Left lobe of liver (tissue), 2 donors: ENCODE results near the gene ADK. TPM values are rescaled to one million over a fixed set of nuclear protein-coding genes. Genes with fewer than 3 reads are reported as not detected.

ENCODE experiments used
- ATAC-seq: fragments of 200-7000 bp; cut with Tn5 transposase; one replicate; pipeline ENCODE4 v1.9.1; 2020; ENCODE audit warnings: mild to moderate bottlenecking, moderate library complexity
- DNase-seq: peaks from one replicate; pipeline ENCODE4 v3.0.0-alpha.2; 2020; ENCODE audit warnings: low spot score
- total RNA-seq: library from RNA; stranded (reverse); gene quantifications from one replicate; pipeline ENCODE4 v1.2.1, GENCODE V29; 2021
- donor health status: DM: no; HTN: no; CAD: no; lungs with moderate emphysema.
- donor health status: DM: no; HTN: yes; CAD: no.

Gene ADK
- total RNA-seq, 1 donor from 2014 or later: 76.2 TPM

DNA sequence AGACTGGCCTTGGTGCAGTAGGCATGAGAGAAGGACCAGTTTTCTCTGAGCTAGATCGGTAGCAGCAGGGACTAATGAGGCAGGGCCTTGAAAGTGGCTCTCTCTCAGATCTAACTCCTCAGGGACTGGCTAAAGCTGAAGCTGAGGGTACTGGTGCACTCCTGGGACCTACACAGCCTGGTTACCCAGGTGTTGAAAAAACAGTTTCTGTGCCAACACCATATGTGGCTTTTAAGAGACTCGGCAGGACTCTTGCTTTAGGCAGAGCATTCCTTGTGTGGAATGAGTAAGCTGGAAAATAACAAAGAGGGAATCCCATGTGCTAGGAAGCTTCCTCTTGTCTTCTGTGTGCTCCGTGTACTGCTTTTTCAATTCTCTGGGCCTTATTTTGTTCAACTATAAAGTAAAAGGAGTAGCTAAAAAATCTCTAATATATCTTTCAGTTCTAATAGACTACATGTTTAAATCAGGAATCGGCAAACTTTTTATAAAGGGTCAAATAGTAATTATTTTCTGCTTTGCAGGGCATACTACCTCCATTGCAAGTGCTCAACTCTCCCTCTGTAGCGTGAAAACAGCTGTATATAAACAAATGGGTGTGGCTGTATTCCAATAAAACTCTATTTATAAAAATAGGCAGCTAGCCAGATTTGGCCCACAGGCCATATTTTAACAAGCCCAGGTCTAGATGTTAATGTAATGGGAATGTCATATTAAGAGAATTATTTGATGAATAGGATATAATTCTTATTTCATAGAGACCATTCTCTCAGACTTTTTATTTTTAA is 489.3 kb downstream of the ADK start:
- no peak for ATAC-seq
- no peak for DNase-seq

DNA sequence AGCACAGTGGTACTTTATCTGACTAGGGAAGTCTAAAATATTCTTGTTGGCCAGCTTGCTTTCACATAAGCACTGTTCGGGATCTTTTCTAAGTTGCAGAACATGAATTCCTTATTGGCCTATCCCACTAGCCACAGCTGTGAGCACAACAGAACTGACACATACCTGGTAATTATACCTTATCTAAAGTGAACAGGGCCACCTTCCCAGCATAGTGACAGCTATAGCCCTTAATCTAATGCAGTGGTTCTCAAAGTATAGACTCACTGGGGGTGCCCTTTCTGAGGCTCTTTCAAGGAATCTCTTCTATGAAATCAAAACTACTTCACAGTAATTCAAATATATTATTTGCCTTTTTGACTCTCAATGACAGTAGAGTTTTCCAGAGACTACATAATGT is 490.6 kb downstream of the ADK start:
- no peak for ATAC-seq
- no peak for DNase-seq

DNA sequence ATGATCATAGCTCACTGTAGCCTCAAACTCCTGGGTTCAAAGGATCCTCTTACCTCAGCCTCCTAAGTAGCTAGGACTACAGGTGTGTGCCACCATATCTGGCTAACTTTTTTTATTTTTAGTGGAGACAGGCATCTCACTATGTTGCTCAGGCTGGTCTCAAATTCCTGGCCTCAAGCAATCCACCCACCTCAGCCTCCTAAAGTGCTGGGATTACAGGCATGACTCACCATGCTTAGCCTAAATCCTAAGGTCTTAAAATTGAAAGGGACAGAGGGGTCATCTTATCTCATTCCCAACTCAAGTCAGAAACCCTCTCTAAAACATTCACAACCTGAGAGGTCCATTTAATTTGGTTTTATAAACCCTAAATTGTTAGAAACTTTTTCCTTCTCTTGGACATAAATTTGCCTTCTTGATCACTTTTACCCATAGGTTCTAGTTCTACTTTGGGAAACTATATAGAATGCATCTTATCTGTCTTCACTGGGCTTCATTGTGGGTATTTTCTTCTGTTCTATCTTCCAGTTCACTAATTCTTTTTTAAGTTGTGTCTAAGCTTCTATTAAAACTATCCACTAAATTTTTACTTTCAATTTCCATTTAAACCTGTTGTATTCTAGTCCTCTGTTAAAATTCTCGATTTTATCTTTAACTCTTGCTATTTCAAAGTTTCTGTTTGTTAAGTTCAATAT is 492.0 kb downstream of the ADK start:
- no peak for ATAC-seq
- no peak for DNase-seq

DNA sequence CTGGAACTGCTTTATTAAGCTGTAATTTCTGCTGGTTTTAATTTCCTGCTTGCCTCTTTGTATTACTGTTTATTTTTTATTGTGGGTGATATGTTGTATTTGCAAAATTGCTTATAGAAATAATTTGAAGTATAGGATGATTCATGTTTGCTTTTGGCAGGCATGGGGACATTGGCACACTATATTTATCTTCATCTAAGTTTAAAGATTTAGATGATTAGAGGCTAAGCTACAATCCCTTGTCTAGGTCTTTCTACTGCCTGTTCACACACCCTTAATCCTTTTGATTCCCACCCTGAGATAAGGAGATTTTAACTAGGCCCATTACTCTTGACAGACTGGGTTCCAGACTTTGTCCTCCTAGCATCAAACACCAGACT is 492.6 kb downstream of the ADK start:
- ATAC-seq (no peak), DNase-seq (no peak)

DNA sequence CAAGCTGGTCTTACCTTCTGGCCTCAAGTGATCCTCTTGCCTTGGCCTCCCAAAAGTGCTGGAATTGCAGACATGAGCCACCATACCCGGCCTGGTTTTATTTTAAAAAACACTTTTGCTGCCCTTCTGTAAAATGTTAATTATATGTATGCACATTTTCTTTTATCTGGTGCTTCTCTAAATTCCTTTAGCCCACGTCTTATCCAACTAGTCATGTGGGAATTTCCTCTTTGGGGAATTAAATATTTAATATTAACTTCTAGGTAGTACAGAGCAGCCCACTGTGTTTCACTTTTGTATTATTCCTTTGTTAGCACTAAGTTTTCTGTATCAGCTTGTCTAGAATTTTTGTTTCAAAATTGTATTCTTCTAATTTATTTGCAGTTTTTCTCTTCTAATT is 493.7 kb downstream of the ADK start:
- ATAC-seq: no peak
- DNase-seq: no peak

DNA sequence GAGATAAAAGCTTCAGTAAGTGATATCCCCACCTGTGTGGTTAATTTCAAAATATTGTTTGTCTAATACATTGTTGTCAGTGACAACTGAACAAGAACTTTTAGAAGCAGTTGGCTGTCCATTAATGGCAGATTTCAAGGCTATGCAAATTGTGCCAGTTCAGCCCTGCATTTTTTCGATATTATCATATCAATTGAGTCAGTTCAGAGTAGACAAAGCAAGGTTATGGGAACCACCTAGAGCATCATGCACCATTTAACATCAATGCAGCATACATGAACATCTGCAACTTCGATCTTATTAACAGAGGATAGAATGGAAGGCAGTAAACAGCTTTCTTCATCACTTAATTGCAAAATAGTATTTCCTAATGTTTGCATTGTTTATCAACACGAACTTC is 494.7 kb downstream of the ADK start:
- no peak for DNase-seq
- no peak for ATAC-seq

DNA sequence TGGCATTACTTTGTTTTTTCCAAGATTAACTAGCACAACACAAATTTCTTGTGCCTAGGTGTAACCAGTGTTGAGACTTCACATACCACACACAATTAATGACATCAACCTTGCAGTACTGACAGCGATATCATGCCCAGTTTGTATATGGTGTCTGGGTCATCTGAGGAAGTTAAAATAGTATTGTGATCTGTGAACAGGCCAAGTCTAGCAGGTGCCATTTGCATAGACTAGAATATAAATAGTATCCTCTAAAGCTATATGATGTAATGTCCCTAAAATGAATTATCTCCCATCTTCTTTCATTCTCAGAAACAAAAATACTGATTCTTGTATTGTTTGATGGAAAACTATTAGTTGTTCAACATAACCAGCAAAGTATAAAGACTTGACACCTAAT is 499.6 kb downstream of the ADK start:
- DNase-seq (no peak), ATAC-seq (no peak)

DNA sequence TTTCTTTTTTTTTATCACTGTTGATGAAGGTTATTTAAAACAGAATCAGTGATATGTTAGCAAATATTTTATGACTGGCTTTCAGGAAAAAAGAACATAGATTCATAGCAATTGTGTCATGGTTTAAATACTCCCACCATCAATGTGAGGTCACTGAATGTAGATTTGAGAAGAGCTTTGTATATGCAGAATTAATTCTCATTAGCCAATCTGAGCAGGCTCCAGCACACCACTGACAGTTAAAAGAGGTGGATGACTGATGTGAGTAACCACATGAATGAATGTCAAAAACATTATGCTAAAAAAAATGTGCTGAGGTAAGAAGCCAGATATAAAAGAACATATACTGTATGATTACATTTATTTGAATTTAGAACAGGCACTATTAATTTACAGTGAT is 500.5 kb downstream of the ADK start:
- DNase-seq: no peak
- ATAC-seq: no peak

DNA sequence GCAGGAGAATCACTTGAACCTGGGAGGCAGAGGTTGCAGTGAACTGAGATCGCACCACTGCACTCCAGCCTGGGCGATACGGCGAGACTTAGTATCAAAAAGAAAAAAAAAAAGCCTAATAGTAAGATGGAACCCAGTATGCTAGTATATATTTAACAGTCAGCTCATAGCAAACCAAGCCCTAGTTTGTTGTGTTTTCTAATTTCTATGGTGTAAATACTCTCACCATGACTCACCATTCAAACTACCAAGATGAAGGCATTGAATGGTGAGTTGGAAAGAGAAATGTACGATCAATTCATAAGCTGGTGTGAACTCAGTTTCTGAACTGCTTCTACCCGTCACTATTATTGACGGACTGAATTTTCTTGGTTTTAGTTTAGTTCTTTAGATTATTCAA is 501.6 kb downstream of the ADK start:
- DNase-seq: no peak
- no peak for ATAC-seq

DNA sequence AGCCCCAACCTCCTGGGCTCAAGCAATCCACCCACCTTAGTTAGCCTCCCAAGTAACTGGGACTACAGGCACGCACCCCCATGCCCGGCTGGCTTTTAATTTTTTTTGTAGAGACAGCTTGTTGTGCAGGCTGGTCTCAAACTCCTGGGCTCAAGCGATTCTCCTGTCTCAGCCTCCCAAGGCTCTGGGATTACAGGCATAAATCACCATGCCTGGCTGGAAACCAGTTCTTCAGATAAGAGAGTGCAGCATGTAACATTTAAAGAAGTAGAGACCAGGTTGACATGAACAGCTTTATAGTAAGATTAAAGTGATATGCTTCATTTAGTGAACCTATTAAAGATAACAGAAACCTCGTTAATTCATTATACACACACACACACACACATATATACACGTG is 507.5 kb downstream of the ADK start:
- ATAC-seq (no peak), DNase-seq (no peak)

DNA sequence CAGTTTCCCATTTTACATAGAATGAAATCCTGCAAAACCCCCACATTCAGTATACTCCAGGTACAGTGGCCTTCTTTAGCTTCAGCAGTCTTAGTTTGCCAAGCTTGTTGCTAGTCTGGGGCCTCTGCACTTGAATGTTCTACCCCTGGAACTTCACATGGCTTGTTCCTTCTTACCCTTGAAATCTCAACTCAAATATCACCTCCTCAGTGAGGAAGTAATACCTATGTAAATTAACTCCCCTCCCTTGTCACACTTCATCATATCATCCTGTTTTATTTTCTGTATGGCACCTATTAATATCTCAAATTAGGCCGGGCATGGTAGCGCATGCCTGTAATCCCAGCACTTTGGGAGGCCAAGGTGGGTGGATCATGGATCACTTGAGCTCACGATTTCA is 511.6 kb downstream of the ADK start:
- no peak for DNase-seq
- ATAC-seq: no peak

DNA sequence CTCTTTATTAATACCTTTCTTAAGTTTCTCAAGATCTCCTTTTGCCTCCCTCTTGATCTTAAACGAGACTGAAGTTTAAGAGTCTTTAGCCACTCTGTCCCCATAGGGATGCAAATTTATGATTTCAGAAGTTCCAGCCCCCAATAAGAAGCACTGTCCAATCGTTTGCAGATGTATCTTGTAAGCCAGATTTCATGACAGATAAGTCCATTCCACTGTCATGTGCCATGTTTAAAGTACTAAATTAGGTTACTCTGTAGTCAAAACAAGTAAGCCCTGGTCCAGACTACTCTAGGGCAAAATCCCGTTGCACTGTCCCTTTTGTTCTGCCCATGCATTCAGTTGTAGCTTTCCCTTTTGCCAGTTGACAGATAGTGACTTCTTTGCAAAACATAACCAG is 518.2 kb downstream of the ADK start:
- DNase-seq (no peak), ATAC-seq (no peak)

DNA sequence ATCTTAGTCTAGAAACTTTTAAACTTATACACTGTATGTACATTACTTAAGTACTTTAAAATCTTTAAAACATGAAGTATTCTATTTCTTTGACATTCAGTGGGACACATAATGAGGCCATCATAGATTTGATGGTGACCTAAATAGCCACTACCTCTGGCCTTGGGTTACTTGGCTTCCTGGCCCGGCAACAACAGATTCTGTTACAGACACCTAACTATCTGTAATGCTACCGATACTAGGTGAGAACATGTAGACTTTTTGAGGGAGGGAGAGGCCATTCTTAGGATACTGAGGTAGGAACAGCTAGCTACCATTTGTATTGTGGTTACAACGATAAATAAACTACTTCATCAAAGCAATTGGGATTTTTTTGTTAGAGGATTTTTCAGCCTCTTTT is 520.7 kb downstream of the ADK start:
- ATAC-seq (no peak), DNase-seq (no peak)

DNA sequence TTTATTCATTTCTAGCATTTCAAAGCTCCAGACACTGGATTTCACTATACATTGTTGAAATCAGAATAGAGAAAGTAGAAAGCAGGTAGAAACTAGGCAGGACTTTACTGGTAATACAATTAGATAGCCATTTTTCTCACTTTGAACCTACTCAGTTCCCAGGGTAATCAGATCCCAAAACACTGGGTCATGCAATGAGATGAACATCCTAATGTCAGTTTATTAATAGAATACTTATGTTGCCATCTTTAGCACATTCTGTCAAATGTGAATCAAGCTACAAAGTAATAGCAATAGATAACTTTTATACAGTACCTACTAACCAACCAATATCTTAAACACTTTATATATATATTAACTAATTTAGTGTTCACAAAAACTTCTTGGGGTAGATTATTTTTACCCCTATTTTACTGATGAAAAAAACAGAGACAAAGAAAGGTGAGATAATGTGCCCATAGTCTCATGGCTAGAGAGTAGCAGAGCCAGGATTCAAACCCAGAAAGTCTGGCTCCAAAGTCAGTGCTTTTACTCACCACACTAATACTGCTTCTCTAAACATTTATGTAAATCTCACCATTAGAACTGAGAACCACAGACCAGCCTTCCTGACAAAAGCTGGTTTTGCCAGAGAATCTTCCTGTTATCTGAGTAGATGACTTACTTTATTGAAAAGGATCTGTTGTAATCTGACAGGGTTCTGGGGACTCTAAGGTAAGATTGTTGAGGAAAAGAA is 521.6 kb downstream of the ADK start:
- ATAC-seq (no peak), DNase-seq (no peak)

DNA sequence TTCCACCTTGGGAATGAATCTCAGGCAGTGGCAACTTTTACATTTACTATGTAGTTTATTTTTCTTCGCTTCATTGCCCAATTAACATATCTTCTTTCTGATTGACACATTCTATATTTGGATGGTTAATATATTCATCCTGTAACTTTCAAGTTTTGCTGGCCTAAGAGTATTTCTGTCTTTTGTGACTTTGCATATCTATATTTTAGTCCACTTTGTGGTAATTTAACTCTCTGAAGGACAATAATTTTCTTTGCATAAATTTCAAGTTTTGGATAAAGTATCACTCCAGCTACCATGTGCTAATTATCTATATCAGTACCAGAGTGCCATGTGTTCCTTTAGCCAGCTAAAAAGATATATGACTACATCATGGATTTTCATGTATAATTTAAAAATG is 523.9 kb downstream of the ADK start:
- DNase-seq (no peak), ATAC-seq (no peak)

DNA sequence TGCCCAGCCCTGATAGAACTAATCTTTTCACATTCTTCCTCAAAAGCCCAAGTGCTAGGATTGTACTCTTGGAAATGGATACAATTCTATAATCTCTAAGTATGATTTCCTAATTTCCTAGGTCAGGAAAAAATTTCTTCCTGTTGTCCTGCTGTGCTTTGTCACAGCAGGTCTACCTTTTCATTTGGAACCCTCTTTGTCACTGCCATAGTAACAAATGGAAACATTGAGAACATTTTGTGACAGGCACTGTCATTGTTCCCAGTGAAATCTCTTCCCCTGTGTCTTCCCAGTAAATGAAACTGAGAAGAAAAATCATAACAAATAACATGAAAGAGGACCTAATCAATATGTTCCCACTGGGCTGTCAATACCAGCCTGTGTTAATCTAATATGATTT is 524.5 kb downstream of the ADK start:
- ATAC-seq (no peak), DNase-seq (no peak)

DNA sequence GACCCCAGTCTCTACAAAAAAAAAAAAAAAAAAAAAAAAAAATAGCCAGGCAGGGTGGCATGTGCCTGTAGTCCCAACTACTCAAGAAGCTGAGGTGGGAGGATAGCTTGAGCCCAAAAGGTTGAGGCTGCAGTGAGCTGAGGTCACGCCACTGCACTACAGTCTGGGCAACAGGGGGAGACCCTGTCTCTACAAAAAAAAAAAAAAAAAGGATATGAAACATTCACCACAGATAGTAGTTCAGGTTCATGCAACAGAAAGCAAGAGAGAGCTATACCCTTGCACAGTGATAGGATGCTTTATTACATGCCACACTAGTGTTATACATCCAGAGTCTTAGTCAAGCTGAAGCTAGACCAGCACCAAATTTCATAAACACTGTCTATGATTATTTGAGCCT is 526.9 kb downstream of the ADK start:
- no peak for DNase-seq
- ATAC-seq: no peak

DNA sequence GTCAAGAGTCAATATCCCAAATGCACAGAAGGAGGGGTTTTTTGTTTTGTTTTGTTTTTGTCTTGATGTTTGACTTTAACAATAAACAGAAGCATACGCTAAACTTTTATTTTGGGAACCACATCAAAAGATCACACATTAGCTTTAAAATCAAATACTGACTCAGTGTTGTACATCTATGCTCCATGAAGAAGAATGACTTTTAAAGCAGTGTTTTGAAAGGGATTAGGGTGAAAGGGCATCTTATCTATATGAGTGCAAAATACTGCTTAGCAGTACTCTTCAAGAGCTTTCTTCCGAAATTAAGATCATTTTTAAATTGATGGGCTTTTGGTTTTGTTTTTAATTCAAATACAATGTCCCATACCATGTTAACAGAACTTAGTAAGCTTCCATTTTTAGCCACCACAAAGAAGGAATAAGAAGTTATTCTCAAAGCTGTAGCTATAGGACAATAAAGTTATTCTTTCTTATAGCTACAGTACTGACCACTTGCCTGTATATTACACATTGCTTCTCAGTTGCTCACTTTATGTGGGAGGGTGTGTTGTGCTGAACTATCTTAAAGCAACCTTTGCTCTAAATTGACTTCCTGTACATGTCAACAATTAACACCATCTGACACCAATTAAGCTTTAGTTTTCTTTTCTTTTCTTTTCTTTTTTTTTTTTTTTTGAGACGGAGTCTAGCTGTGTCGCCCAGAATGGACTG is 531.1 kb downstream of the ADK start:
- peak; percentile 22 for ATAC-seq
- DNase-seq: no peak

DNA sequence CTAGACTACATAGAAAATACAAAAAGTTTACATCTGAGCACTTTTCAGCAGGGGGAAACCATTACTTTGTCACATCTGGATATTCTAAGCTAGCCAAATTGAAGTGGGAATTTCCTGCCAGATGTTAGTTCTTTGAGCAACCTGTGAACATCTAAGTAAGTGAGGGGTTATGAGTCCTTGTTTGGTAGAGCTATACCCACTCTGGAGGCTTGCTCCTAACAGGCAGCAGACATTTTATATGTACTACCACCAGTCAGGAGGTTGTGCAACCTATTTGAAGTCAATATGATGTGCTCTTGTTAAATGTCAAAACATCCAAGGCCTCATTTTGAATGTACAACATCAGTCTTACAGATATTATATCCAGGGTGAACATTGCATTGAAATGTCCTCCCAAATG is 532.0 kb downstream of the ADK start:
- ATAC-seq: peak; percentile 23
- no peak for DNase-seq

DNA sequence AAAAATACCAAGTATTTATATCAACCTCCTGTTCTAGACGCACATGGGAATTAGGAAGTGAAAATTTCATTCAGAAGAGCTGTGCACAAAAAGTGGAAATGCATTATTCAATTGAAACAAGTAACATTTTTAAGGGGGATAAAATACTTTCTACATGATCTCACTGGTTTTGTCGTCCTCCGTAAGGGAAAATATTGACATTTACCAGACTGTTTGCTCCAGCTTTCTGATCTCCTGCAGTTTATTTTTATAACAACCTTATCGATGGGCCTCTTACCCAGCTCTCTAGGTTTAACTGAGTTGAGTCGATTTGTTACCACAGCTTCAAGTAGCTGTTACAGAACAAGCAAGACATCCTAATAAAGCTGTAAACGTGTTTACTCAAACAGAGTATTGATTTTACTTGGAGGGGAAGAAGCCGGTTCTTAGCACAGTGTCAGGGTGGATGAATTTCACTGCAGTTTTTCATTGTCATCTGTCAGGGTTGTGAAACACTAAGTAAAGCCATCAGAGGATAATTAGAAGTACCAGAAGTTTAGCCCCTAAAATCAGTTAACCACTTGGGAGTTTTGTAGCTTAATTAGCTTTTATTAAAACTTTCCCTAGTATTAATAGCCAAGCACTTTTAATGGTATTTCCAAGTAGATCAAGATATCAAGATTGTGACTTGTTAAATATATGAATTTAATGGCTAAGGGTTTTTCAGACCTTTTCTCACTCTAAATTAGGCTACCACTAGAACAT is 532.8 kb downstream of the ADK start:
- DNase-seq (no peak), ATAC-seq (peak; percentile 62)

DNA sequence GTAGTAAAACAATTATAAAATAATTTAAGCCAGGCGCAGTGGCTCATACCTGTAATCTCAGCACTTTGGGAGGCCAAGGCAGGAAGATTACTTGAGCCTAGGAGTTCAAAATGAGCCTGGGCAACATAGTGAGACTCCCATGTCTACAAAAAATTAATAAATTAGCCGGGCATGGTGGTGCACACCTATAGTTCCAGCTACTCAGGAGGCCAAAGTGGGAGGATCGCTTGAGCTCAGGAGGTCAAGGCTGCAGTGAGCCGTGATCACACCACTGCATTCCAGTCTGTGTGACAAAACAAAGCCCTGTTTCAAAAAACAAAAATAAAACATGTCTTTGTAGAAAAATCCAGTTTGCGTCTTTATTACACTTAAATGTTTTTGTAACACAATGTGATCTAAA is 533.4 kb downstream of the ADK start:
- no peak for DNase-seq
- ATAC-seq: no peak
